Measurements from ENCODE around the gene NAA10.

Gene NAA10

DNA sequence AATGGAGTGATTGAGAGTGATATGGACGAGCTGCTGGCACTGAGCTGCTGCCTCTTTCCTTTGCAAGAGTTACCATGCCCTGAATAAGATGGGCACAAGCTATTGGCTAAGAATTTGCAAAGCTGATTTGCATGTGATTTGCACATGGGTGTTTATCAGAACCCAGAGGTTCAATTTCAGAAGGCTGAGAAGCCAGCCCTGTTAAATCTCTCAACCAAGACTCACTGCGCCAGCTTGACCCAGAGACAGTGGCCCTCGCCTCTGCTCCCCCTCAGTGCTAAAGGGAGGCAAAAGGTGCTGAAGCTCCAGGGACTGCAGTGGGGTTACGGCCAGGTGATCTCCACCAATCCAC is 9.5 kb downstream of the NAA10 start:
- TF ChIP-seq CTCF (IDR thresholded peaks at IDR 0.05; ENCODE audit: low read depth, low read length): no peak
- no peak overlapping the region for H3K4me3 ChIP-seq (replicated peaks in 1 of 2; ENCODE audit: low read depth in 2 of 2, low read length in 2 of 2)

GRCh38 chrX:153924149-153924861 is 10.5 kb downstream of the NAA10 start:
- TF ChIP-seq CTCF (IDR thresholded peaks at IDR 0.05; ENCODE audit: low read depth, low read length): peak; percentile 5
- peak; percentile 37 to 56 for DNase-seq (ENCODE audit: low read depth in 2 of 2)
- no peak overlapping the region for H3K4me3 ChIP-seq (replicated peaks in 1 of 2; ENCODE audit: low read depth in 2 of 2, low read length in 2 of 2)

More for the DNA sequence above, 9.5 kb downstream of the NAA10 start:
- DNase-seq (ENCODE audit: low read depth in 2 of 2): no peak

GRCh38 chrX:153922932-153923857 is 11.6 kb downstream of the NAA10 start:
- H3K4me3 ChIP-seq (replicated peaks in 1 of 2; ENCODE audit: low read depth in 2 of 2, low read length in 2 of 2): no peak overlapping the region
- peak; percentile 59 to 77 for DNase-seq (ENCODE audit: low read depth in 2 of 2)

DNA sequence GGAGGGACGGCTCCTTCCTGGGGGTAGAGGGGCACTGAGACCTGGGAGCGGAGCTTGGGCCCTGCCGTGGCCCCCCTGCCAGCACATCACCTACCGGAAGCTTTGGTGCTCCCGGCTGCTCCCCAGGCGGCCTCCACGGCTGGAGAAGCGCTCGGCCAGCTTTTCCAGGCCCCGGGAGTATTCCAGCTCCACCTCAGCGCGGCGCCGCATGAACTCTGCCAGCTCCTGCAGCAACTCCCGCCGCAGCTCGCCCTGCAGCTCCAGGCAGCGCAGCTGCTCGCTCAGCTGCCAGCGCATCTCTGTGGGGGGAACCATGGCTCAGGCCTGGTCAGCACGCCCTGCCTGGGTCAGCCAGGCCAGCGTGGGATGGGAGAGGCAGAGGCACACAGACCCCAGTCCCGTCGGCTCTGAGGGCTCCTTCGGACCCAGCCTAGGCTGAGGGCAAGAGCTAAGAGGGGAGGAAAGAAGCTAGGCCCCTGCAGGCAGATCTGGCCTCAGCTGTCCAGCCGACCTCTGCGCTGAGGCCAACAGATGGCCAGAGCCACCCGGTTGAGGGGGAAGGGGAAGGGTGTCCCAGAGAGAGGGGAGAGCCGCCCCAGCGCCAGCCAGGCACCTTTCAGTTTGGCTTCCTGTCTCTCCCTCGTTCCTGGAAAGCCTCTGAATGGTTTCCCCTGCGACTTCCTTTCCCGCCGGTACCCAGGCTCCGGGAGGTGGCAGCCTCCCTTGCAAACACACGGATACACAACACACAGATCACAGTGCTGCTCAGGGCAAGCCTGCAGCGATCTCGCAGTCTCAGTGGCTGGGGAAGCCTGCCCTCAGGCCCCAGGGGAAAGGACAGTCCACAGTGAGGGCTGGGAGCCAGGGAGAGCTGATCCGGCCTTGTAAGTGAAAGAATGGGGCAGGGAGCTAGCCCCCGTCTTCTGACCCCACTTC is 13.1 kb downstream of the NAA10 start:
- TF ChIP-seq CTCF (IDR thresholded peaks at IDR 0.05; ENCODE audit: low read depth, low read length): no peak
- DNase-seq (ENCODE audit: low read depth in 2 of 2): no peak
- no peak overlapping the region for H3K4me3 ChIP-seq (replicated peaks in 1 of 2; ENCODE audit: low read depth in 2 of 2, low read length in 2 of 2)

More at GRCh38 chrX:153922932-153923857, 11.6 kb downstream of the NAA10 start:
- peak; percentile 65 for TF ChIP-seq CTCF (IDR thresholded peaks at IDR 0.05; ENCODE audit: low read depth, low read length)

DNA sequence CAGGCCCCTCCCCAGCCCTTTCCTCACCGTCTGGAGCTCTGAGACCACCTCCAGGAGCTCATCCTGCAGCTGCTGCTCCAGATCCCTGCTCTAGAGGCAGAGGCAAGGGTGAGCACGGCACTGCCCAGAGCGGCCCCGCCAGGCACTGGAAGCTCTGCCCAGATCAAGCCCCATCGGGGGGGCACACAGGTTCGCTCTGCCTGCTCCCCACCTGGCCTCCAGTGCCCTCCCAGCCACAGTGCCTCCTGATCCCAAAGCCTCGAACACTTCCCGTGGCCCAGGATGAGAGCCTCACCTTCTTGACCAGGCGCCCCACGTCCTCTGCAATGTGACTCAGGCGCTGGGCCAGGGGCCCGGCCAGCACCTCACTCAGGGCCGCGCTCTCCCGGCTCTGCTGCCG is 13.8 kb downstream of the NAA10 start:
- no peak for DNase-seq (ENCODE audit: low read depth in 2 of 2)
- H3K4me3 ChIP-seq (replicated peaks in 1 of 2; ENCODE audit: low read depth in 2 of 2, low read length in 2 of 2): no peak overlapping the region
- no peak for TF ChIP-seq CTCF (IDR thresholded peaks at IDR 0.05; ENCODE audit: low read depth, low read length)

DNA sequence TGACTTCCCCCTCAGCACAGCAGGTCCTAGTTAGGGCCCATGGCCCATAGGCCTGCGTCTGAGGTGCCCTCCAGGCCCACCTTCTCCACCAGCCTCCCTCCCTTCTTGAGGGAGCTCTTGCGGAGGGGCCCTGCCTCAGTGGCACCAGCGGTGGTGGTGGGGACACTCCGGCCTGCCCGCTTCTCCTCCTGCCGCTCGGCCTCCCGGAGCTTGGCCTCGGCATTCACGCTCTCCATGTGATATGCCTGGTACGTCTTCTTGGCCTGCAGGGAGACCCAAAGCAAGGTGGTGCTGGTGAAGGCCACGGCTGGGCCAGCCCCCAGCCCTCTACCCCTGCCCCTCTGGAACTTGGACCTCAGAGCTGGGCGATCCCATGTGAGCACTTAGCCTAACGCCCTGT is 14.3 kb downstream of the NAA10 start:
- TF ChIP-seq CTCF (IDR thresholded peaks at IDR 0.05; ENCODE audit: low read depth, low read length): no peak
- DNase-seq (ENCODE audit: low read depth in 2 of 2): no peak
- no peak overlapping the region for H3K4me3 ChIP-seq (replicated peaks in 1 of 2; ENCODE audit: low read depth in 2 of 2, low read length in 2 of 2)
